Heart left ventricle (tissue), 13 donors: ENCODE data around the gene PCDHB8.

ENCODE experiments used
- CTCF ChIP-seq, 12 donors: fragments of 200-600 bp; sonication (generic) in 4 of 12; IDR thresholded peaks; one replicate each; pipeline versions ENCODE4 v1.5.0 to v1.8.0; 2018 to 2022; ENCODE audit warnings: antibody characterized with exemption in 12 of 12, mild to moderate bottlenecking in 5 of 12
- POLR2A ChIP-seq, 2 donors: fragments of 450-650 bp; IDR thresholded peaks; one replicate each; pipeline ENCODE4 v1.6.1; 2017; ENCODE audit warnings: antibody characterized with exemption in 2 of 2, mild to moderate bottlenecking in 2 of 2, moderate library complexity in 2 of 2
- donor health status: ischemic (EF 13 %, LVEDD 7.1; RV severe dilation, severe dysfunction).
- donor health status: DM: no; HTN: yes; CAD: no.
- donor health status: DM: no; HTN: no; CAD: no.
- donor health status: ischemic (EF 25% LVEDD 6.9; RV normal size, moderate dysfunction).
- donor health status: ischemic (EF 25% LVEDD 5.7; RV mildly dilated, moderate dysfunction).
- donor health status: ischemic (EF 35%, LVEDD 5.7; RV mildly dilated, moderate dysfunction).
- donor health status: nonischemic (EF 11% LVEDD 7.7; RV severe dilation, severe dysfunction).
- donor health status: DM: yes; HTN: yes; CAD: no.
- donor health status: PGD.
- donor health status: ischemic (EF 29% LVEDD 5.4; RV normal size, mild dysfunction).
- donor health status: nonischemic (EF 23%, LVEDD 6.1; RV moderate dilation, normal function).

GRCh38 chr5:141182248-141182647 is 4.7 kb downstream of the PCDHB8 start, which contains the start of gene PCDHB16:
- peak in 9 of 12 donors; percentile 9 to 56 (median 45) for TF ChIP-seq CTCF (IDR thresholded peaks at IDR 0.05)
- no peak for TF ChIP-seq POLR2A (IDR thresholded peaks at IDR 0.05)
